NCI-H1694 (cell line): ENCODE measurements around the gene TBC1D22A.
"Not testable (repeated sequence)": the region's sequence is repeated elsewhere in the genome, so short reads cannot be mapped to it uniquely, and the experiment has no call there.

Experiments
- DNase-seq: peaks from one replicate; lab custom pipeline; 2025; lab: John Stamatoyannopoulos, UW

TBC1D22A gene

GRCh38 chr22:46774253-46774979 is 12.0 kb downstream of the TBC1D22A start:
- DNase-seq: no peak

- DNase-seq: peak; percentile 21
Measured at GRCh38 chr22:46774980-46775849, 12.8 kb downstream of the TBC1D22A start.

GRCh38 chr22:46775850-46776826 is 13.7 kb downstream of the TBC1D22A start:
- no peak for DNase-seq

GRCh38 chr22:46776876-46777608 is 14.6 kb downstream of the TBC1D22A start:
- no peak for DNase-seq

- DNase-seq: no peak
Measured at GRCh38 chr22:46777609-46777970, 15.1 kb downstream of the TBC1D22A start.

- no peak for DNase-seq
Measured at GRCh38 chr22:46779023-46779422, 16.6 kb downstream of the TBC1D22A start.

- no peak for DNase-seq
Measured at GRCh38 chr22:46779651-46780050, 17.2 kb downstream of the TBC1D22A start.

- no peak for DNase-seq
Measured at GRCh38 chr22:46780453-46780852, 18.0 kb downstream of the TBC1D22A start.

GRCh38 chr22:46781291-46781690 is 18.8 kb downstream of the TBC1D22A start:
- no peak for DNase-seq

GRCh38 chr22:46782200-46782599 is 19.8 kb downstream of the TBC1D22A start:
- not testable (repeated sequence) for DNase-seq

- DNase-seq: no peak
Measured at GRCh38 chr22:46783721-46784120, 21.3 kb downstream of the TBC1D22A start.

- DNase-seq: no peak
Measured at GRCh38 chr22:46788441-46789172, 26.2 kb downstream of the TBC1D22A start.

GRCh38 chr22:46789992-46790391 is 27.5 kb downstream of the TBC1D22A start:
- DNase-seq: no peak

GRCh38 chr22:46791201-46791731 is 28.8 kb downstream of the TBC1D22A start:
- no peak for DNase-seq

GRCh38 chr22:46792061-46792796 is 29.8 kb downstream of the TBC1D22A start:
- no peak for DNase-seq

GRCh38 chr22:46792841-46793261 is 30.4 kb downstream of the TBC1D22A start:
- DNase-seq: no peak

- no peak for DNase-seq
Measured at GRCh38 chr22:46793497-46793896, 31.0 kb downstream of the TBC1D22A start.

GRCh38 chr22:46794067-46794466 is 31.6 kb downstream of the TBC1D22A start:
- DNase-seq: no peak

GRCh38 chr22:46794491-46794890 is 32.0 kb downstream of the TBC1D22A start:
- DNase-seq: no peak

- DNase-seq: no peak
Measured at GRCh38 chr22:46795140-46795539, 32.7 kb downstream of the TBC1D22A start.
